Skeletal muscle tissue (tissue), 4 donors: Measurements from ENCODE around the gene ATF7IP. TPM values are rescaled to one million over a fixed set of nuclear protein-coding genes. Genes with fewer than 3 reads are reported as not detected.

Experiments
- H3K27ac ChIP-seq: one replicate; pipeline ENCODE4 v1.7.0; 2013; ENCODE audit warnings: mild to moderate bottlenecking, low read depth, low read length, inconsistent platforms
- H3K27me3 ChIP-seq, 3 donors: one replicate each; pipeline ENCODE4 v1.7.0; 2013; ENCODE audit warnings: low read length in 3 of 3; ENCODE audit not compliant: control insufficient read depth in 3 of 3, insufficient read depth in 3 of 3
- H3K36me3 ChIP-seq, 3 donors: one replicate each; pipeline ENCODE4 v1.7.0; 2013; ENCODE audit warnings: low read length in 3 of 3; ENCODE audit not compliant: control insufficient read depth in 3 of 3, insufficient read depth in 3 of 3
- H3K4me1 ChIP-seq, 3 donors: one replicate each; pipeline ENCODE4 v1.7.0; 2013; ENCODE audit warnings: low read length in 3 of 3, mild to moderate bottlenecking in 3 of 3; ENCODE audit not compliant: control insufficient read depth in 3 of 3, insufficient read depth in 3 of 3
- H3K4me3 ChIP-seq, 3 donors: one replicate each; pipeline ENCODE4 v1.7.0; 2013; ENCODE audit warnings: low read length in 3 of 3
- H3K9ac ChIP-seq, 3 donors: one replicate each; pipeline ENCODE4 v1.7.0; 2013; ENCODE audit warnings: low read length in 3 of 3, mild to moderate bottlenecking in 3 of 3, moderate library complexity in 2 of 3, low read depth in 1 of 3
- H3K9me3 ChIP-seq, 3 donors: one replicate each; pipeline ENCODE4 v1.7.0; 2013; ENCODE audit warnings: low read length in 3 of 3; ENCODE audit not compliant: control insufficient read depth in 3 of 3
- total RNA-seq: library from RNA; depleted of rRNA; stranded (reverse); fragments of >200 nt; gene quantifications from one replicate; pipeline ENCODE4 v1.2.3, GENCODE V29; 2014
- donor health status: Osteomylitis.

Gene ATF7IP
- total RNA-seq, 1 donor from 2014 or later: 32.9 TPM

- H3K4me3 ChIP-seq: no peak overlapping the region
- no peaks in the 10 kb centered on the region for H3K36me3 ChIP-seq
- H3K9ac ChIP-seq: no peak overlapping the region
- no peaks in the 10 kb centered on the region for H3K9me3 ChIP-seq
- H3K27ac ChIP-seq: no peak overlapping the region
- no peaks in the 10 kb centered on the region for H3K4me1 ChIP-seq
- H3K27me3 ChIP-seq: no peaks in the 10 kb centered on the region
Measured at GRCh38 chr12:14547571-14547970, 182.1 kb downstream of the ATF7IP start.

DNA sequence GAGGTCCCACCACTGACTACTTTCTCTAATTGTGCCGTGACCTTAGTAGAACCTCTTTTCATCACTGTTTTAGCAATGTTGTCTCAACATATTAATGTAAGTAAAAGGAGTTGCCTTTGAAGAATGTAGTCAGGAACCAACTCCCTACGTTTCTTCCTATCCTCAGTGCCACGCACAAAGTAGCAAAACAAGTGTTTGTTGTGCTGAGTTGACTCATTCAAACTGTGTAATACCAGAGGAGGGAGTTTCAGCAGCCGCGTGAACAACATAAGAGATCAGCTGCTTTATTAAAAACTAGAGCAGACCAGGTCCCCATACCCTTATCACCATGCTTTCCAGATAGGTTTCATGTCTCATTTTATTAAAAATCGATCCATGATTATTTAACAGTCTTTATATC, 183.1 kb downstream of the ATF7IP start:
- H3K4me3 ChIP-seq: no peak overlapping the region
- no peaks in the 10 kb centered on the region for H3K27me3 ChIP-seq
- H3K4me1 ChIP-seq: peaks cover 0 to 2% (median 2%) of the 10 kb centered on the region in 3 donors
- peaks cover 0 to 2% (median 0%) of the 10 kb centered on the region in 3 donors for H3K36me3 ChIP-seq
- H3K27ac ChIP-seq: no peak overlapping the region
- no peak overlapping the region for H3K9ac ChIP-seq
- no peaks in the 10 kb centered on the region for H3K9me3 ChIP-seq

Other genes starting within 250 kb of the ATF7IP start
- gene PLBD1, start 202.2 kb downstream of the ATF7IP start, total RNA-seq: 24.0 TPM